ENCODE data around the gene ATXN7L1. TPM values are rescaled to one million over a fixed set of nuclear protein-coding genes. Genes with fewer than 3 reads are reported as not detected.
A peak's percentile ranks its signal among the peaks of the same experiment; 100 is the strongest.

ATXN7L1 gene
- total RNA-seq, 1 experiment from 2014 or later = 29.9 TPM

DNA sequence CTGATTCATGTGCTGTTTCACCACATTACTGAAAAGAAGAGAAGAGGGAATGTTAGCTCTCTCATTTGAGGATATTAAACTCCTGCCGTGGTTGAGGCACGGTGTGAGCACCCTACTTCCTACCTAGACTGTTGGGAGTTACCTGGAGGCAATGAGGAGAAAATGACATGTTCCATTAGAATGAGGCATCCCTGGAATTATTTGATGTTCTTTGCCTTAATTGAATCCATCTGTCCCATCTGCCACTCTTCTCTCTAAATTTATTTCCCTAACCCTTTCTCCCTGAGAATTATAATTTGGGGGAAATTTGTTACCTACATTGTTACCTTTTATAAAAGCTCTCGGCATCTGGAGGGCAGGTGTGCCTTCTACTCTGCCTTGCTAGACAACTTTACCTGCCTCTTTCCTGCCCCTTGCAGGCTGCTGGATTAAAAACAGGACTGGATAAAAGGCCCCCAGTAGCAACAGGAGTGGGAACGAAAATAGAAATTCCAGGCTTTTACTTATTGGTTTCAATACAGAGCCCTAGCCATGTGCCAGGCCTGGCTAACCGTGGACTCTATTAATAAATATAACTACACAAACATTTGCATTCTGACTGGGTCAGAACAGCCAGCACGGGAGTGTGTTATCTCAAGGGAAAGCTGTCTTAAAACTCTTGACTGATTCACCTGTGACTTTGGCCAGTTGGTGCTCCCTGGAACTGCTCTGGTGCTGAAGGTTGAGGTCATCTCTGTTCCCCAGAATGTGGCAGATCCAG lies 4.4 kb upstream of the ATXN7L1 start:
- H3K27me3 ChIP-seq (replicated peaks; ENCODE audit: insufficient read depth, low read depth, low read length, poor library complexity) = no peaks in the 10 kb centered on the region
- no peak overlapping the region for H3K4me3 ChIP-seq (ENCODE audit: low read depth, low read length, poor library complexity, severe bottlenecking)
- ChIA-PET POLR2A (ENCODE audit: low non-redundant PET) (no interaction called here), CTCF (no interaction called here)
- TF ChIP-seq CTCF (conservative IDR thresholded peaks at IDR 0.05; ENCODE audit: low read depth, low read length) (no peak), EZH2 (IDR thresholded peaks at IDR 0.05; ENCODE audit: borderline replicate concordance, low read depth, low read length, poor library complexity, severe bottlenecking) (no peak)
- no TSS peak for BruUV-seq (replicated peaks)
- intact Hi-C loops (cut with micrococcal nuclease; ENCODE audit: unreplicated experiment) = no loop called here
- no peak overlapping the region for H3K27ac ChIP-seq (ENCODE audit: low read depth, low read length, poor library complexity, severe bottlenecking)
- no peaks in the 10 kb centered on the region for H3K36me3 ChIP-seq (ENCODE audit: insufficient read depth, low read length, poor library complexity, severe bottlenecking)
- no peaks in the 10 kb centered on the region for H3K9me3 ChIP-seq (ENCODE audit: low read depth, low read length, poor library complexity, severe bottlenecking)
- H3K4me1 ChIP-seq (ENCODE audit: insufficient read depth, low read length, poor library complexity, severe bottlenecking) = peaks cover 10% of the 10 kb centered on the region
- DNase-seq (ENCODE audit: low spot score) = no peak

GRCh38 chr7:105879782-105880181 lies 3.4 kb upstream of the ATXN7L1 start:
- Histone ChIP-seq H3K36me3 (ENCODE audit: insufficient read depth, low read length, poor library complexity, severe bottlenecking) (no peaks in the 10 kb centered on the region), H3K27ac (ENCODE audit: low read depth, low read length, poor library complexity, severe bottlenecking) (no peak overlapping the region), H3K9me3 (ENCODE audit: low read depth, low read length, poor library complexity, severe bottlenecking) (no peaks in the 10 kb centered on the region), H3K27me3 (replicated peaks; ENCODE audit: insufficient read depth, low read depth, low read length, poor library complexity) (no peaks in the 10 kb centered on the region), H3K4me1 (ENCODE audit: insufficient read depth, low read length, poor library complexity, severe bottlenecking) (peaks cover under 1% of the 10 kb centered on the region), H3K4me3 (ENCODE audit: low read depth, low read length, poor library complexity, severe bottlenecking) (peak overlapping the region; percentile 2)
- DNase-seq (ENCODE audit: low spot score) = no peak
- intact Hi-C loops (cut with micrococcal nuclease; ENCODE audit: unreplicated experiment) = loop anchor here (5.0 to 10.0 kb wide), 2 partner anchors 117 to 225 kb away; no protein-coding TSS in a partner anchor
- CTCF ChIA-PET = no interaction called here
- POLR2A ChIA-PET (ENCODE audit: low non-redundant PET) = no interaction called here
- no peak for TF ChIP-seq CTCF (conservative IDR thresholded peaks at IDR 0.05; ENCODE audit: low read depth, low read length)
- no peak for TF ChIP-seq EZH2 (IDR thresholded peaks at IDR 0.05; ENCODE audit: borderline replicate concordance, low read depth, low read length, poor library complexity, severe bottlenecking)
- BruUV-seq (replicated peaks) = no TSS peak

GRCh38 chr7:105878746-105879605 lies 2.6 kb upstream of the ATXN7L1 start:
- Histone ChIP-seq H3K27me3 (replicated peaks; ENCODE audit: insufficient read depth, low read depth, low read length, poor library complexity) (no peaks in the 10 kb centered on the region), H3K9me3 (ENCODE audit: low read depth, low read length, poor library complexity, severe bottlenecking) (no peaks in the 10 kb centered on the region), H3K4me3 (ENCODE audit: low read depth, low read length, poor library complexity, severe bottlenecking) (peak overlapping the region; percentile 77), H3K27ac (ENCODE audit: low read depth, low read length, poor library complexity, severe bottlenecking) (no peak overlapping the region), H3K36me3 (ENCODE audit: insufficient read depth, low read length, poor library complexity, severe bottlenecking) (no peaks in the 10 kb centered on the region), H3K4me1 (ENCODE audit: insufficient read depth, low read length, poor library complexity, severe bottlenecking) (no peaks in the 10 kb centered on the region)
- intact Hi-C loops (cut with micrococcal nuclease; ENCODE audit: unreplicated experiment) = loop anchor here (5.0 to 10.0 kb wide), 2 partner anchors 117 to 224 kb away; no protein-coding TSS in a partner anchor
- ChIA-PET CTCF (no interaction called here), POLR2A (ENCODE audit: low non-redundant PET) (no interaction called here)
- TF ChIP-seq CTCF (conservative IDR thresholded peaks at IDR 0.05; ENCODE audit: low read depth, low read length) (no peak), EZH2 (IDR thresholded peaks at IDR 0.05; ENCODE audit: borderline replicate concordance, low read depth, low read length, poor library complexity, severe bottlenecking) (no peak)
- DNase-seq (ENCODE audit: low spot score) = no peak
- no TSS peak for BruUV-seq (replicated peaks)
